HG03354 (cell line): ENCODE data around the gene ZNF611.
"Not testable (repeated sequence)": the region's sequence is repeated elsewhere in the genome, so short reads cannot be mapped to it uniquely, and the experiment has no call there.

Source experiments
- ATAC-seq: cut with Tn5 transposase; IDR thresholded peaks from one replicate; pipeline ENCODE4 v1.9.1; 2021; ENCODE audit warnings: mild to moderate bottlenecking; ENCODE audit not compliant: unreplicated experiment, poor library complexity, severe bottlenecking

The ZNF611 gene

DNA sequence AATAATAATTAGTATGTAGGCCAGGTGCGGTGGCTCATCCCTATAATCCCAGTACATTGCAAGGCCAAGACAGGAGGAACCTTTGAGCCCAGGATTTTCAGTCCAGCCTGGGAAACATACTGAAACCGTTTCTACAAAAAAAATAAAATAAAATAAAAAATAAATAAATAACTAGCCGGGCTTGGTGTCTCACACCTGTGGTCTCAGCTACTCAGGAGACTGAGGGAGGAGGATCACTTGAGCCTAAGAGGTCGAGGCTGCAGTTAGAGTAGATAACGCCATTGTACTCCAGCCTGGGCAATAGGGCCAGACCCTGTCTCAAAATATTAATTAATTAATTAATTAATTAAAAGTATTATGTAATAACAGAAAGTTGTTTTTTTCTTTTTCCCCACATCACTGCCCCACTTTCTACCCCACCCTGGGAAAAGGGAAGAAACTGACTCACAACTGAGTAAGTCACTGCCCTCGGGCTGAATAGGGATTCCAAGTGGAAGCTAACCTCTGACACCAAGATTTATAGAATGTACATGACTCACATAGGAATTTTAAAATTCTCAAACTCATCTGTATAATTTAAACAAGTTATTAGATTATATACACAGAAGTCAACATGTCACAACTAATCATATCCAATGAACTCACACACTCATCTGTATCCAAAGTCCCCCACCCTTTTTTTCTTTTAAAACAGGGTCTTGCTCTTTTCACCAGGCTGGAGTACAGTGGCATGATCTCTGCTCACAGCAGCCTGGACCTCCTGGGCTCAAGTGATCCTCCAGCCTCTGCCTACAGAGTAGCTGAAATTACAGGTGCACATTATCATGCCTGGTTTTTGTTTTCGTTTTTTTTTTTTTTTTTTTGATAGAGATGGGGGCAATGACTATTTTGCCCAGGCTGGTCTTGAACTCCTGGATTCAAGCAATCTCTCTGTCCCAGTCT, 12.5 kb downstream of the ZNF611 start:
- ATAC-seq, result no peak

DNA sequence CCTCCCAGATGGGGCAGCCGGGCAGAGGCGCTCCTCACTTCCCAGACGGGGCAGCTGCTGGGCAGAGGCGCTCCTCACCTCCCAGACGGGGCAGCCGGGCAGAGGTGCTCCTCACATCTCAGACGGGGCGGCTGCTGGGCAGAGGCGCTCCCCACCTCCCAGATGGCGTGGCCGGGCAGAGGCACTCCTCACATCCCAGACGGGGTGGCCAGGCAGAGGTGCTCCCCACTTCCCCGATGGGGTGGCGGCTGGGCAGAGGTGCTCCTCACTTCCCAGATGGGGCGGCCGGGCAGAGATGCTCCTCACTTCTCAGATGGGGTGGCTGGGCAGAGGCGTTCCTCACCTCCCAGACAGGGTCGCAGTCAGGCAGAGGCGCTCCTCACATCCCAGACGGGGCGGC, 14.3 kb downstream of the ZNF611 start:
- ATAC-seq, result not testable (repeated sequence)

DNA sequence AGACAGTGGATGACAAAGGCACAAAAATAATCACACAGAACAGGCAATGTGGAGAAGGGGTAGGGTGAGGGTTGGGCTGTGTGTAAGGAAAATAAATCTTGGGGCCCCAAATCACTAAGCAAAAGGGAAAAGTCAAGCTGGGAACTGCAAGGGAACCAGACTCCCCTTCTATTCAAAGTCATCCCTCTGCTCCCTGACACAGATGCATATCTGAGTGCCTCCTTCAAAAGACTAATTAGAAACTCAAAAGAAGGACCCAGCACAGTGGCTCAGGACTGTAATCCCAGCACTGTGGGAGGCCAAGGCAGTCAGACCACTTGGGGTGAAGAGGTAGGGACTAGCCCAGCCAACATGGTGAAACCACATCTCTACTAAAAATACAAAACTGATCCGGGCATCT, 18.3 kb downstream of the ZNF611 start:
- ATAC-seq, result no peak

DNA sequence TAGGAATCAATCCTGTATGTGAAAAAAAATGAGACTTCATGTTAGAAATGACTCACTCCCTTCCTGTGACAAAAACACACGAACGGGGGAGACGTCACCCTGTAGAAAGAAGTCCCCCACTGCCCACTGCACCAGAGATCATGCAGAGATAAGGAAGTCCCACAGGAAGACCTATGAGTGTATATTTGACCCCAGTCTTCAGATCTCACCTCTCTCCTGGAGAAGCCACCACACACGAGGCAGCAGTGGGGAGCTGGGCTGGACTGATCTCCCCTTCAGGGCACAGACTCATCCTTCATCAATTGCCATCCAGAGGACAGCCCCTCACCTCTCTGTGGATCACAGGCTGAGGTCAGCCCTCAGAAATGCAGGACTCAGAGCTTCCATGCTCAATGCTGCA, 18.9 kb downstream of the ZNF611 start:
- not testable (repeated sequence) for ATAC-seq

DNA sequence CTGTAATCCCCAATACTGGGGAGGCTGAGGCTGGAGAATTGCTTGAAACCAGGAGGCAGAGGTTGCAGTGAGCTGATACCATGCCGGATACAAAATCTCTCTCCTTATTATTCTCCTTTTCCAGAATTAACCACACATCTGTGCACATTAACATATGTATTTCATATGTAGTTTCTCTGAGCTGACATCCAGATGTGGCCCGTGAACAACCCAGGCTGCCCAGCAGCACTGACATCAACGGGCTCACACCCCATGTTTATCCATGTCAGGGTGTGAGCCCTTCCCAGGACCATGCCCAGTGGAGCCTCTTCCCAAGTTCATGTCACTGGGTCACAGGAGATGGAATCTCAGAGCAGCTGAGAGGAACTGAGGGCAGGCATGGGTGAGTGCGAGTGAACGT, 19.5 kb downstream of the ZNF611 start:
- not testable (repeated sequence) for ATAC-seq

DNA sequence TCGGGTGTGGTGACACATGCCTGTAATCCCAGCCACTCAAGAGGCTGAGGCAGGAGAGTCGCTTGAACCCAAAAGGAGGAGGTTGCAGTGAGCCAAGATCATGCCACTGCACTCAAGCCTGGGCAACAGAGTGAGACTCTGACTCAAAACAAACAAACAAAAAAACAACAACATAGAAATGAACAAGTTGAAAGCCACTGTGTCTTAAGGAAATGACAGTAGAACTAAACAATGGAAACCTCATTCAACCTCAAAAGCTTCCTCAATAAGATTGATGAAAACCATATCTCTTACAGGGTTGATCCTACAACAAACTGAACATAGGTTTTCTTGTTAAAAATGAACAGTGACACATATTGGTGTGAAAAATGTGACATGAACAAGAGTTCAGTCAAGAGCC, 21.8 kb downstream of the ZNF611 start:
- ATAC-seq, result not testable (repeated sequence)

DNA sequence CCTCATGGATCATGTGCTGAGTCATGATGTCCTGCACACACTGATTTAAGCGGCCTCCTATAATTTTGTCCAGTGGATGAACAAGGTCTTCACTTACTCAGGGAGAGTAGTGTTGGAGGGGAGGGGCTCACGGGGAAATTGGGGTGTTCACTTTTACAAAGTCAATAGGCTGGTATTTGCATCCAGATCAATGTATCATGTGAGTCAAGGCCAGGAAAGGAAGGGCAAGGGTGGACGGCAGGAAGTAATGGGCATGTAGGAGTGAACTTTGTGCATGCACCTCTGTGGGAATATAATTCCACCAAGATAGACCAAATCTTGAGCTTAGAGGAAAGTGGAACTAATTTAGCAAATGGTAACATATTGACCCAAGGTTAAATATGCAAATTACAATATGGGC, 23.2 kb downstream of the ZNF611 start:
- ATAC-seq, result not testable (repeated sequence)

DNA sequence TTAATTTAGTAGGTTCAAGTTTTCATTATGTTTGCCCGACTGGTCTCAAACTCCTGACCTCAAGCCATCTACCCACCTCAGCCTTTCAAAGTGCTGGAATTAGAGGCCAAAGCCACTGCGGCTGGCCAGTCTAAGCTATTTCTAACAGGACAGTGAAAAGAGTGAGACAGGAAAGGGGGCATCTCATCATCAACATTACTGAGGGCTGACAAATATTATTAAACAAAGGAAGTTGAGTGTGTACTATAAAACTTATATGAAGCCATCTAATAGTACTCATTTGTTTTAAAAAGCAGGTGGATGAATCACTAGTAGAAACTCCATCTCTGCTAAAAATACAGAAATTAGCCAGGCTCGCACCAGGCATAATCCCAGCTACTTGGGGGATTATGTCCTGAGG, 24.3 kb downstream of the ZNF611 start:
- ATAC-seq, result no peak

DNA sequence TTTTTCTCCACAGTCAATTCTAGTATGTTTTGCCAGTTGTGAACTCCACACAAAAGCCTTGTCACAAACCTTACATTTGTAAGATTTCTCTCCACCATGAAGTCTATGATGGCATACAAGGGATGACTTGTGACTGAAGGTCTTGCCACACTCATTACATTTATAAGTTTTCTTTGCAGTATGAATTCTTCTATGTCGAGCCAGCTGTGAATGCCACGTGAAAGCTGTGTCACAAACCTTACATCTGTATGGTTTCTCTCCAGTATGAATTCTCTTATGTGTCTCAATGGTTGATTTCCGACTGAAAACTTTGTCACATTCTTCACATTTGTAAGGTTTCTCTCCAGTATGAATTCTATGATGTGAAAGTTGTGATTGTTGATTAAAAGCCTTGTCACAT, 29.2 kb downstream of the ZNF611 start:
- ATAC-seq, result not testable (repeated sequence)

DNA sequence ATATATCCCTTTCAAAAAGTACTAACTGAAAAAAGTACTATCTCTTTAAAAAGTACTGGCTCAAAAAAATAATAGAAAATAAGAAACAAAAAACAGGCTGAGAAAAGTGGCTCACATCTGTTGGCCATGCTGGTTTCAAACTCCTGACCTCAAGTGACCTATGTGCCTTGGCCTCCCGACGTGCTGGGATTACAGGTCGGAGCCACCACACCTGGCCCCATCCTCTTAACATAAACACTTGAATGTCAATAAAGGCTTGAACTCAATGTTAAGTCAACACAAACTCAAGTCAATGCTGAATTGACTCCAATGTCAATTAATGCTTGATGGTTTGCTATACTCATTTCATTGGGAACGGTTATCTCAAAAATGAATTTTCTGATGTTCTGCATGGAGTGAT, 30.9 kb downstream of the ZNF611 start:
- ATAC-seq, result no peak

DNA sequence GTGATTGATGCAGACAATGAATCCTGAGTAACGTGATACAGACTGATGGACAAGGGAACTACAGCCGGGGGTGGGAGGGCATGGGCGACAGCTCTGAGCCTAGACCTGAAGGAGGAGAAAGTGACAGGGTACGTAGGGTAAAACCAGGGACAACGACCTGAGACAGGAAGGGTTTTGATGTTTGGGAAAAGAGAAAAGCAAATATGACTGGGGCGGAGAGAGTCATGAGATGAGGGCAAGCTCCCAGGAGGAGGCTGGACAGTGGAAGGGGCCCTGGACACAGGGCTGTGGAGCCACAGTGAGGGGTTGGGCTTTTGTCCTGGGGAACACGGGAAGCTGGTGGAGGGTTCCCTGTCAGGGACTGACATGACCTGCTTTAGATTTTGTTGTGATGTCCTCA, 34.2 kb downstream of the ZNF611 start:
- no peak for ATAC-seq

DNA sequence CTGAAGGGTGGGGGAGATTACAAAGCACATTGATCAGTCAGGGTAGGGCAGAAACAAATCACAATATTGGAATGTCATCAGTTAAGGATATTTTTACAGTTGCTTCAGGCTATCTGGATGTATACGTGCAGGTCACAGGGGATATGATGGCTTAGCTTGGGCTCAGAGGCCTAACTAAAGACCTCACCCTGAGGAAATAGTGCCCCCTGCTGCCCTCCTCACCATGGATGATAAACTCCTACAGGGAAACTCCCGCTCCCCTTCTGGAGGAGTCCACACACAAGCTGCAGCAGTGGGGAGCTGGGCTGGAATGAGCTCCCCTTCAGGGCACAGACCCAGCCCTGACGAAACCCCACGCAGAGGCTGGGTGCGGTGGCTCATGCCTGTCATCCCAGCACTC, 35.3 kb downstream of the ZNF611 start:
- ATAC-seq, result not testable (repeated sequence)

DNA sequence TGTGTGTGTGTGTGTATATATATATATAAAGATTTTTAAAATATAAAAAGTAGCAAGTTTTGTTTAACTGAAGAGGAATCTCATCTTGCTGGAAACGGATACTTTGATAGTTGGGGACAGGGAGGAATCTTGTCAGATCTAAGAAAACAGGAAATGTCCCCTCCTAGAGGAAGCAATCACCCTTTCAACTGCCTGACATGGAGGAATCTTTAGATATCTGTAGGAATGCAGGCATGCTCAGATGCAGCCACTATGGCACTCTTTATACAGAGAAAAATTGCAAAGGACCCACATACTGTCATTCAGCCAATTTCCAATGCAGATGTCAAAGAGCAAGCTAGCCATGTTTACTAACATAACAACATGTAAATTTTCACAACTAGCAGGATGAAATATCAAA, 38.8 kb downstream of the ZNF611 start:
- no peak for ATAC-seq

DNA sequence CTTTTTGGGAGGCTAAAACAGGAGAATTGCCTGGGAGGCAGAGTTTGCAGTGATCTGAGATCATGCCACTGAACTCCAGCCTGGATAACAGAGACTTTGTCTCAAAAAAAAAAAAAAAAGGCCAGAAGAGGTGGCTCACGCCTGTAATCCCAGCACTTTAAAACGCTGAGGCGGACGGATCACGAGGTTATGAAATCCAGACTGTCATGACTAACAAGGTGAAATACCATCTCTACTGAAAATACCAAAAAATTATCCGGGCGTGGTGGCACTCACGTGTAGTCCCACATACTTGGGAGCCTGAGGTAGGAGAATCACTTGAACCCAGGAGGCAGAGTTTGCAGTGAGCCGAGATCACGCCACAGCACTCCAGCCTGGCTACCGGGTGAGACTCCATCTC, 39.9 kb downstream of the ZNF611 start:
- no peak for ATAC-seq

DNA sequence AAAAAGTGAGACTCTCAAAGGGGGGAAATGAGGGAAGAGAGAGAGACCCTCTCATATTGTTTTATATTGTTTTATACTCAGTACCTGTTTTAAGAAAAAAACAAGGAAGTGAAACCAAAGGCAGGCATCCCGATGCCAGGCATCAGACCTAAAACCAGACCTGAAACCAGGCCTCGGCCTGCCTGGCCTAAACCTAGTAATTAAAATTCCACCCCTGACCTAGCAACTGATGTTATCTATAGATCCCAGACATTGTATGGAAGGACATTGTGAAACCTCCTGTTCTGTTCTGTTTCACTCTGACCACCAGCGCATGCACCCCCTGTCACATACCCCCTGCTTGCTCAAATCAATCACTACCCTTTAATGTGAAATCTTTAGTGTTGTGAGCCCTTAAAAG, 40.6 kb downstream of the ZNF611 start:
- ATAC-seq, result not testable (repeated sequence)

DNA sequence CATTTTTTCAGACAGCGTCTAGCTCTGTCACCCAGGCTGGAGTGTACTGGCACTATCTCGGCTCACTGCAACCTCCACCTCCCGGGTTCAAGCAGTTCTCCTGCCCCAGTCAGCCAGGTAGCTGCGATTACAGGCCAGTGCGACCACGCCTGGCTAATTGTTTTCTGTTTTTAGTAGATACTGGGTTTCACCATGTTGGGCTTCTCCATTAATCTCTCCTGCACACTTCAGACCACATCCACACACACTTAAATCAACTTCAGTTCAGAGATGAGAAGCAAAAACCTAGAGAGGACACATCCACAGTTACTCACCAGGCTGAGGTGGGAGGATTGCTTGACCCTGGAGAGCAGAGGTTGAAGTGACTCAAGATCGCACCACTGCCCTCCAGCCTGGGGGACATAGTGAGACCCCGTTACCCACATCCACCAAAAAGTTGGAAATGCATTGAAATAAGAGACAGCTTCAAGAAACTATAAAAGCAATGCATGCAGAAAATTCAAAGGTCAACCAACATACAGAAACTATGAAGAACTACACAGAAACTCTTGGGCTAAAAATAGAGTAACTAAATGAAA, 42.3 kb downstream of the ZNF611 start:
- ATAC-seq, result no peak

DNA sequence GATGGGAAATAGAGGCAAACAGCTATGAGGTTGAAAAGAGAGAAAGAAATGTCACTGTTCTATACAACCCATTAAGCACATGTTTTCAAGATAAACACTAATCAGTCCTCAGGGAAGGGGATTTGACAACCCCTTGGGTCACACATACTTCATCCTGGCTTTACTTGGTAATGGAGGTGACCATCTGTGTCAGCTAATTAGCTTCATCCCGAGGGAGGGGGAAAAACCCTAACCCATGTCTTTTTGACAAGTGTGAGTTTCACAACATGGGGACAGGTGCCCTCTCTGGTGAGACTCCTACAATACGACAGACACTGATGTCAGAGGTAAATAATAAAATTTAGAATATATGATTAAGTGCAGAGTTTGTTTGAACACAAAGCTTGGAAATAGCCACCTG, 43.1 kb downstream of the ZNF611 start:
- ATAC-seq, result no peak

DNA sequence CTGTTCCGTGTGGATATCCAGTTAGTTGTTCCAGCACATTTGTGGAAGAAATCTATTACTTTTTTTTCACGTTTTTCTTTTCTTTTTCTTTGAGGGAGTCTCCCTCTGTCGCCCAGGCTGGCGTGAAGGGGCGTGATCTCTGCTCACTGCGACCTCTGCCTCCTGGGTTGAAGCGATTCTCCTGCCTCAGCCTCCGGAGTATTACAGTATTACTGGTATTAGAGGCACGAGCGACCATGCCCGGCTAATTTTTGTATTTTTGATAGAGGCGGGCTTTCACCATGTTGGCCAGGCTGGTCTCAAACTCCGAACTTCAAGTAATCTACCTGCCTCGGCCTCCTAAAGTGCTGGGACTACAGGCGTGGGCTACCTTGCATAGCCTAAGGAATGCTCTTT, 43.6 kb downstream of the ZNF611 start:
- ATAC-seq, result no peak

DNA sequence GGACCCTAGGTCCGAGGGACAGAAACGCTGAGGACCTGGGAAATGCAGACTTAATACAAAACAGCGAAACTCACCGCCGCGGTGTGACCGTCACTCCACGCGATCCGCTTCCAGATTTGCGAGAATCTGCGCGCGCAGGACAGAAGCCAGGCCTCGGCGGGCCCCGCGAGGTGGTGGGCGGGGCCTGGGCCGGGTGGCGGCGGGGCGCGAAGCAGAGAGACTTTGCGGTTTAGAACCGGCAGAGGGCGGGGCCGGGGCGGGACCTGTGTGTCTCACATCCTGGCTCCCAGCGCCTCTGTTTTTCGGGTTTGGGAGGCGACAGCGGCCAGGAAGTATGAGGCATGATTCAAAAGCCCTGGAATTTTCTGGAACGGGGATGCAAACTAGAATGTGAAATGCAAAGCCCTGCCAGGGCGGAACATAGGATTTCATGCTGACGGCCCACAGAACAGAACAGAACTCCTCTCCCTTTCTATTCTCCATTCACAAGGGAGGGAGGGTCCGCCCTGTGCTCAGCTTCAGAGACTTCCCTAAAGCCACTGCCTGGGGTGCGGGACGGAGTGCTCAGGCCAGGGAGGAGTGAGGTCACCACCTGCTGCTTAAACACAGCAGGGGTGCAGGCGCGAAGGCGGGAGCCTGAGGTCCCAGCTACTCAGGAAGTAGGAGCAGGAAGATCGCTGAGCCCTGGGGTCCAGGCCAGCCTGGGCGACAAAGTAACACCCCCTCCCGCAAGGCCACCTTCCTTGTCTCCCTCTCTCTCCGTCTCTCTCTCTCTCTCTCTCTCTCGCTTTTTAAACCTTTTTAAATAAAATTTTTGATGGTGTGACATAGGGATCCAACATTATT, 44.3 kb downstream of the ZNF611 start:
- ATAC-seq, result peak; percentile 80

DNA sequence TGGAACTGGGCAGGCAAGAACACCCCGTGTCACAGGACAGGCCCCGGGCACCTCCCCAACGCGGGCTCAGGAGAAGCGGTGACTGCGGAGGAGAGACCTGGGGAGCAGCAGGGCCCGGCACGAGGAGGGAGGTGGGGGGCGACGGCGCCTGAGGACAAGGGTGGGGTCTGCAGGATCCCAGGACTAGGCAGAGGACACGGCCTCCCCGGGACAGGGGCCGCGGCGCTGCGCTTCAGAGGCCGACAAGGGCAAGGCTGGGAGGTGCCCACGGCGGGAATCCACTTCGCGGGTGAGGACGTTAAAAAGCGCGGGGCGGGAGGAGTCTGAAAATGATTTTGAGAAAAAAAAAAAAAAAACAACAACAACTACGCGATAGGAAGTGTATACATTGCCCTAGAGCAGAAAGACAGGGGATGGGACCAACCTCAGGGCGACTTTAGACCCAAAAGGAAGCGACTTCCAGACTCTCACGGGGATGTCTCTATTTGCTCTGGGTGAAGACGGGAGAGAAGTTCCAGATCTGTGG, 44.9 kb downstream of the ZNF611 start:
- peak; percentile 53 for ATAC-seq
